SK-N-SH (cell line): ENCODE results near the gene SERPINE1. TPM values are rescaled to one million over a fixed set of nuclear protein-coding genes. Genes with fewer than 3 reads are reported as not detected.

Experiments
- CTCF ChIA-PET: fragments of 300-600, 350-600 bp; formaldehyde crosslinking; extraction: SDS; loops from one replicate; lab custom pipeline; 2021; lab: Yijun Ruan, JAX
- POLR2A ChIA-PET: fragments of 350-600 bp; sonication (Branson Sonifier 250); formaldehyde crosslinking; extraction: SDS; loops from one replicate; lab custom pipeline; 2020; ENCODE audit warnings: antibody characterized with exemption, inconsistent platforms; lab: Yijun Ruan, JAX
- DNase-seq: peaks from one replicate; pipeline ENCODE4 v3.0.0; 2012
- H2AFZ ChIP-seq: fragments of 200-600 bp; sonication (generic); 2 replicates; pipeline ENCODE4 v1.8.1; 2016; ENCODE audit warnings: antibody characterized with exemption, mild to moderate bottlenecking, low read depth
- H3F3A ChIP-seq: fragments of 200-600 bp; sonication (generic); replicated peaks from 2 replicates; pipeline ENCODE3; 2016; ENCODE audit warnings: antibody characterized with exemption, mild to moderate bottlenecking; ENCODE audit not compliant: insufficient read depth
- H3K27ac ChIP-seq, 2 experiments: fragments of 200-500 bp in 1 of 2; fragments of 200-600 bp in 1 of 2; sonication (Bioruptor generic) in 1 of 2; sonication (generic), shearing (Covaris generic) in 1 of 2; 2 replicates each; pipeline versions ENCODE4 v1.5.1 to v1.6.1; 2014 to 2016; ENCODE audit warnings: low read depth in 2 of 2, inconsistent platforms in 1 of 2, low read length in 1 of 2, mild to moderate bottlenecking in 1 of 2, mixed read lengths in 1 of 2
- H3K27me3 ChIP-seq: fragments of 200-600 bp; sonication (generic), shearing (Covaris generic); 2 replicates; pipeline ENCODE4 v1.6.1; 2016; ENCODE audit warnings: mixed run types; ENCODE audit not compliant: insufficient read depth
- H3K36me3 ChIP-seq, 2 experiments: fragments of 200-500 bp in 1 of 2; fragments of 200-600 bp in 1 of 2; sonication (Bioruptor generic) in 1 of 2; sonication (generic) in 1 of 2; replicated peaks in 1 of 2; 2 replicates each; pipeline versions ENCODE3 to v1.5.1; 2014 to 2016; ENCODE audit warnings: low read length in 1 of 2, mild to moderate bottlenecking in 1 of 2; ENCODE audit not compliant: insufficient read depth in 2 of 2, control insufficient read depth in 1 of 2
- H3K4me1 ChIP-seq, 2 experiments: fragments of 200-500 bp in 1 of 2; fragments of 200-600 bp in 1 of 2; sonication (Bioruptor generic) in 1 of 2; sonication (generic), shearing (Covaris generic) in 1 of 2; 2 replicates each; pipeline versions ENCODE4 v1.5.1 to v1.6.1; 2014 to 2016; ENCODE audit warnings: low read depth in 1 of 2, low read length in 1 of 2, mixed run types in 1 of 2; ENCODE audit not compliant: insufficient read depth in 2 of 2, control insufficient read depth in 1 of 2
- H3K4me2 ChIP-seq: fragments of 200-600 bp; sonication (generic), shearing (Covaris generic); 2 replicates; pipeline ENCODE4 v1.6.1; 2017; ENCODE audit warnings: mixed run types
- H3K4me3 ChIP-seq, 2 experiments: fragments of 200-500 bp in 1 of 2; fragments of 200-600 bp in 1 of 2; sonication (Bioruptor generic) in 1 of 2; sonication (generic), shearing (Covaris generic) in 1 of 2; 2 replicates each; pipeline versions ENCODE4 v1.5.1 to v1.8.1; 2014 to 2016; ENCODE audit warnings: low read depth in 2 of 2, inconsistent platforms in 1 of 2, low read length in 1 of 2, mild to moderate bottlenecking in 1 of 2, mixed read lengths in 1 of 2, moderate library complexity in 1 of 2
- H3K79me2 ChIP-seq: fragments of 200-600 bp; sonication (generic); 2 replicates; pipeline ENCODE4 v1.8.1; 2017; ENCODE audit warnings: mild to moderate bottlenecking; ENCODE audit not compliant: insufficient read depth
- H3K9ac ChIP-seq: fragments of 200-600 bp; sonication (generic); 2 replicates; pipeline ENCODE4 v1.6.1; 2017; ENCODE audit warnings: mixed run types
- H3K9me2 ChIP-seq: fragments of 200-600 bp; sonication (generic); 2 replicates; pipeline ENCODE4 v1.6.1; 2017; ENCODE audit warnings: mixed run types
- H3K9me3 ChIP-seq: fragments of 200-600 bp; sonication (generic); 2 replicates; pipeline ENCODE4 v1.6.1; 2017; ENCODE audit warnings: mixed run types, mild to moderate bottlenecking, moderate library complexity
- H4K20me1 ChIP-seq: fragments of 200-600 bp; sonication (generic); 2 replicates; pipeline ENCODE4 v1.6.1; 2017; ENCODE audit warnings: mild to moderate bottlenecking, mixed run types; ENCODE audit not compliant: insufficient read depth
- EZH2phosphoT487 ChIP-seq: fragments of 200-600 bp; sonication (generic); IDR thresholded peaks from 2 replicates; pipeline ENCODE4 v1.6.1; 2017; ENCODE audit warnings: low read depth, mixed run types, mild to moderate bottlenecking, antibody characterized with exemption, moderate library complexity, borderline replicate concordance
- FOSL2 ChIP-seq: IDR thresholded peaks from 2 replicates; pipeline ENCODE4 v1.4.0; 2012; ENCODE audit warnings: low read depth, mild to moderate bottlenecking, moderate library complexity, borderline replicate concordance
- FOXM1 ChIP-seq: IDR thresholded peaks from 2 replicates; pipeline ENCODE4 v1.4.0; 2012; ENCODE audit warnings: low read depth, mild to moderate bottlenecking
- GATA2 ChIP-seq: sonication (generic); formaldehyde crosslinking; IDR thresholded peaks from 2 replicates; pipeline ENCODE4 v1.5.0; 2020; ENCODE audit warnings: mild to moderate bottlenecking, missing genetic modification reagents
- JUND ChIP-seq: IDR thresholded peaks from 2 replicates; pipeline ENCODE4 v1.4.0; 2012
- SIN3A ChIP-seq: IDR thresholded peaks from 2 replicates; pipeline ENCODE4 v1.6.1; 2012; ENCODE audit warnings: low read depth, mild to moderate bottlenecking, low read length, moderate library complexity, borderline replicate concordance
- TAF1 ChIP-seq: IDR thresholded peaks from 2 replicates; pipeline ENCODE4 v1.6.1; 2012; ENCODE audit warnings: low read depth, mild to moderate bottlenecking, low read length, moderate library complexity, borderline replicate concordance
- TCF12 ChIP-seq: IDR thresholded peaks from 2 replicates; pipeline ENCODE4 v1.4.0; 2012
- WGBS: methylation state at CpG from one replicate; pipeline ENCODE4 v1.1.6; 2017; ENCODE audit warnings: low lambda C conversion rate; 5-methylcytosine and 5-hydroxymethylcytosine counted together
- polyA plus RNA-seq, 3 experiments: library from polyadenylated mRNA; depleted of rRNA; stranded (reverse); fragments of >200 nt; gene quantifications; 2 replicates each; pipeline ENCODE4 v1.2.3, GENCODE V29; 2012
- TF ChIP-seq, protein P1 (sequence below): fragments of 150-350 bp; IDR thresholded peaks from 2 replicates; pipeline ENCODE4 v1.6.1; 2017; ENCODE audit warnings: antibody characterized with exemption, low read length, low read depth, borderline replicate concordance
- TF ChIP-seq, protein P2 (sequence below): fragments of 200-600 bp; sonication (generic); IDR thresholded peaks from 2 replicates; pipeline ENCODE4 v1.6.1; 2017; ENCODE audit warnings: antibody characterized with exemption, mild to moderate bottlenecking, moderate library complexity

Gene SERPINE1
- polyA plus RNA-seq, 1 of the 3 experiments (the other 2 are of a cell fraction): 4,174 TPM

DNA sequence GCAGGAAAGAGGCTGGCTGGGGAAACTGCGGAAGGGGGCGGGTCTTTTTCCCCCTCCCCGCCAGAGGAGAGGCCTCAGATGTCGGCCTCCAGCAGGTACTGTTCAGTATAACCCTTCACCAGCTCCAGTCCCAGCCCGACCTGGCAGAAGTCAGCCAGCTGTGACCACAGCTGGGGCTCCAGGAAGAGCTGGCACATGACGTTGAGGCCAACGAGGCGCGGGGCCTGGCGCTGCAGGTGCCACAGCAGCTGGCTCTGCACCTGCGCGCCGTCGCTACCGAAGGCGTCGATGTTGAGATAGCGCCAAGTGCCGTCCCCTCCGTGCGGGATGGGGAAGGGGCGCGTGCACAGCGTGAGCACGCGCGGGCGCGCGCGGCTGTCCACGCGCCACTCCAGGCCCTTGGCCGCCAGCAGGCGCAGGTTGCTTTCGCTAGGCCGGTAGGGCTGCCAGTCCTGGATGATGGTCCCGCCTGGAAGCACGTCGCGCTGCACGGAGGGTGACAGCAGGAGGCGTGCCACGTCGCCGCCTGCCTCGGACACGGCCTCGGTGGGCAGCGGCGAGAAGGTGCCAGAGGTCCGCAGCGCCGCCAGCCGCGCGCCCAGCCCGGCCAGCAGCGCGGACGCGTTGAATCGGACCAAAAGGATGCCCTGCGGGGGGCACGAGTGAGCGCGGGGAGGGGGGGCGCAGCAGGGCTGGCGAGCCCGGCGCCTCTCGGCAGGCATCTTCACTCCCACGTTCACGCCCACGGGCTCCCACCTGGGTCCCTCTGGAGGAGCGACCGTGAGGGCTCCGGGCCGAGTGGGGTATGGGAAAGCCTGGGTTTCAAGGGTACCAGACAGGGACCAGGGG, 45.3 kb downstream of the SERPINE1 start:
- Histone ChIP-seq H3K9ac (no peak overlapping the region), H3K4me1 (peaks cover 23 to 33% of the 10 kb centered on the region in 2 experiments), H3K36me3 (no peaks in the 10 kb centered on the region), H3F3A (peaks cover 21% of the 10 kb centered on the region), H3K4me3 (no peak overlapping the region), H3K27ac (no peak overlapping the region), H2AFZ (no peak overlapping the region), H3K9me3 (no peaks in the 10 kb centered on the region), H4K20me1 (no peaks in the 10 kb centered on the region), H3K4me2 (no peak overlapping the region), H3K79me2 (no peaks in the 10 kb centered on the region), H3K9me2 (no peaks in the 10 kb centered on the region), H3K27me3 (no peaks in the 10 kb centered on the region; the same call in 1 of the 2 replicates)
- 89% methylated on average over 44 of the region's 79 CpGs for WGBS
- TF ChIP-seq, protein P1, sequence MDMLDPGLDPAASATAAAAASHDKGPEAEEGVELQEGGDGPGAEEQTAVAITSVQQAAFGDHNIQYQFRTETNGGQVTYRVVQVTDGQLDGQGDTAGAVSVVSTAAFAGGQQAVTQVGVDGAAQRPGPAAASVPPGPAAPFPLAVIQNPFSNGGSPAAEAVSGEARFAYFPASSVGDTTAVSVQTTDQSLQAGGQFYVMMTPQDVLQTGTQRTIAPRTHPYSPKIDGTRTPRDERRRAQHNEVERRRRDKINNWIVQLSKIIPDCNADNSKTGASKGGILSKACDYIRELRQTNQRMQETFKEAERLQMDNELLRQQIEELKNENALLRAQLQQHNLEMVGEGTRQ: no peak
- TF ChIP-seq, protein P2, sequence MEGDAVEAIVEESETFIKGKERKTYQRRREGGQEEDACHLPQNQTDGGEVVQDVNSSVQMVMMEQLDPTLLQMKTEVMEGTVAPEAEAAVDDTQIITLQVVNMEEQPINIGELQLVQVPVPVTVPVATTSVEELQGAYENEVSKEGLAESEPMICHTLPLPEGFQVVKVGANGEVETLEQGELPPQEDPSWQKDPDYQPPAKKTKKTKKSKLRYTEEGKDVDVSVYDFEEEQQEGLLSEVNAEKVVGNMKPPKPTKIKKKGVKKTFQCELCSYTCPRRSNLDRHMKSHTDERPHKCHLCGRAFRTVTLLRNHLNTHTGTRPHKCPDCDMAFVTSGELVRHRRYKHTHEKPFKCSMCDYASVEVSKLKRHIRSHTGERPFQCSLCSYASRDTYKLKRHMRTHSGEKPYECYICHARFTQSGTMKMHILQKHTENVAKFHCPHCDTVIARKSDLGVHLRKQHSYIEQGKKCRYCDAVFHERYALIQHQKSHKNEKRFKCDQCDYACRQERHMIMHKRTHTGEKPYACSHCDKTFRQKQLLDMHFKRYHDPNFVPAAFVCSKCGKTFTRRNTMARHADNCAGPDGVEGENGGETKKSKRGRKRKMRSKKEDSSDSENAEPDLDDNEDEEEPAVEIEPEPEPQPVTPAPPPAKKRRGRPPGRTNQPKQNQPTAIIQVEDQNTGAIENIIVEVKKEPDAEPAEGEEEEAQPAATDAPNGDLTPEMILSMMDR: no peak
- TF ChIP-seq GATA2 (CRISPR knock-in tag) (no peak), EZH2phosphoT487 (no peak), SIN3A (no peak), FOSL2 (no peak)
- peak; percentile 36 for DNase-seq
- ChIA-PET POLR2A (interaction anchor here (1.0 kb wide), 1 partner anchor 10 kb away, joined by 3 read pairs; no protein-coding TSS in a partner anchor), CTCF (interaction anchor here (0.9 to 6.7 kb wide), 8 partner anchors 8 to 113 kb away, joined by 3 to 45 read pairs (median 20); partner anchors contain the start of gene NAT16)

DNA sequence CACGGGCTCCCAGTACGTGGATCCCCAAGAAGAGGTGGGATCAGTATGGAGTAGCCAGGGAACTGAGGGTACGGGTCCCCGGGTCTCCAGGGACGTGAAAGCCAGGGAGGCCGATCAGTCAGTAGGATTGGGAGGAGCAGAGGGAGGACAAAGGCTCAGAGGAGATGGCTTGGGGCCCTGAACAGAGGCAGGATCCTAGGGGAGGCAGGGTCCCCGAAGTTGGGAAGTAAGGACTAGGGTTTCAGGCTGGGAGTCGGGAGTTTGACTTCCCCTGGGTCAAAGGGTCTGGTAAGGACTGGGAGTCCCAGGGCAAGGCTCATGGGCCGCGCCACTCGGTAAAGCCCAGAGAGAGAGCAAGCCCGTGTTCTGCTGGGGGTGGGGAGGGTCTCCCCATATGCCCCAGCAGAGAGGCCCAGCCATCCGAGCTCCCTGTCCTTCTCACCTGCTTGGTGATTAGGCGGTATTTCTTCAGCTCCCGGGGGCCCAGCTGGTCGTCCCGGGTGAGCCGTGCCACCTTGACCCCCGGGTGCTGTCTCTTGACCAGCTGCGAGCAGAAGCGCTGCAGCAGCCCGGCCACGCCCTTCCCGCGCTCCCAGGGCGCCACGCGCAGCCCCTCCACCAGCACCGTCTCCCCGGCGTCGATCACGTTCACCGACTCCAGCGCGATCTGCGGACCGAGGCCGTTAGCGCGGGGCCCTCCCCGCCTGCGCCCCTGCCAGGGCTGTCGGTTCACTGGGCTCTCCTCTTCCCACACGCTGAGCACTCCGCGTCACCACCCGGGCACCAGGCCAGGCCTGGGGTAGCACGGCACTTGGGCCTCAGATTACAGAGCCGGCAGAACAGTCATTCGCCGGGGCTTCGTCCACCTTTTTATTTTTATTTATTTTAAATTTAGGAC, 46.2 kb downstream of the SERPINE1 start:
- Histone ChIP-seq H3K27me3 (peaks cover 6% of the 10 kb centered on the region; the same call in 1 of the 2 replicates), H3F3A (peaks cover 14% of the 10 kb centered on the region), H3K27ac (no peak overlapping the region), H3K79me2 (no peaks in the 10 kb centered on the region), H4K20me1 (no peaks in the 10 kb centered on the region), H3K4me1 (peaks cover 15 to 28% of the 10 kb centered on the region in 2 experiments)
- WGBS: 83% methylated on average over 41 of the region's 53 CpGs
- CTCF ChIA-PET: interaction anchor here (1.1 to 6.7 kb wide), 8 partner anchors 11 to 110 kb away, joined by 3 to 43 read pairs (median 5); partner anchors contain the start of gene FIS1
- TF ChIP-seq SIN3A: no peak
- no peak for TF ChIP-seq TCF12
- no peak for TF ChIP-seq TAF1
- no peak for TF ChIP-seq JUND
- TF ChIP-seq FOXM1: no peak
- TF ChIP-seq, all 33 proteins: peak for 0
- no peak overlapping the region for H3K9ac ChIP-seq
- H3K36me3 ChIP-seq: no peaks in the 10 kb centered on the region
- DNase-seq: peak; percentile 33
- no peaks in the 10 kb centered on the region for H3K9me3 ChIP-seq
- no peak overlapping the region for H3K4me2 ChIP-seq
- no peaks in the 10 kb centered on the region for H3K9me2 ChIP-seq
- POLR2A ChIA-PET: interaction anchor here (2.0 kb wide), 1 partner anchor 7 kb away, joined by 8 read pairs; the partner anchor contains the start of gene VGF
- no peak overlapping the region for H3K4me3 ChIP-seq
- H2AFZ ChIP-seq: no peak overlapping the region
